Choroid plexus epithelial cell (primary cell): ENCODE results near the gene FYB1.

Source experiments
- DNase-seq: peaks from one replicate; pipeline ENCODE4 v3.0.0-alpha.2; 2010; ENCODE audit warnings: low read depth
- H3K4me3 ChIP-seq: 2 replicates; pipeline ENCODE4 v1.5.1; 2011; ENCODE audit warnings: low read depth, mild to moderate bottlenecking, control low read depth, low read length, moderate library complexity
- TF ChIP-seq, protein P1 (sequence below): conservative IDR thresholded peaks from 2 replicates; pipeline ENCODE4 v1.5.1; 2011; ENCODE audit warnings: low read depth, mild to moderate bottlenecking, control low read depth, inconsistent platforms, low read length, moderate library complexity

The FYB1 gene

GRCh38 chr5:39213447-39214207 lies 5.7 kb downstream of the FYB1 start:
- no peak overlapping the region for H3K4me3 ChIP-seq
- TF ChIP-seq, protein P1, sequence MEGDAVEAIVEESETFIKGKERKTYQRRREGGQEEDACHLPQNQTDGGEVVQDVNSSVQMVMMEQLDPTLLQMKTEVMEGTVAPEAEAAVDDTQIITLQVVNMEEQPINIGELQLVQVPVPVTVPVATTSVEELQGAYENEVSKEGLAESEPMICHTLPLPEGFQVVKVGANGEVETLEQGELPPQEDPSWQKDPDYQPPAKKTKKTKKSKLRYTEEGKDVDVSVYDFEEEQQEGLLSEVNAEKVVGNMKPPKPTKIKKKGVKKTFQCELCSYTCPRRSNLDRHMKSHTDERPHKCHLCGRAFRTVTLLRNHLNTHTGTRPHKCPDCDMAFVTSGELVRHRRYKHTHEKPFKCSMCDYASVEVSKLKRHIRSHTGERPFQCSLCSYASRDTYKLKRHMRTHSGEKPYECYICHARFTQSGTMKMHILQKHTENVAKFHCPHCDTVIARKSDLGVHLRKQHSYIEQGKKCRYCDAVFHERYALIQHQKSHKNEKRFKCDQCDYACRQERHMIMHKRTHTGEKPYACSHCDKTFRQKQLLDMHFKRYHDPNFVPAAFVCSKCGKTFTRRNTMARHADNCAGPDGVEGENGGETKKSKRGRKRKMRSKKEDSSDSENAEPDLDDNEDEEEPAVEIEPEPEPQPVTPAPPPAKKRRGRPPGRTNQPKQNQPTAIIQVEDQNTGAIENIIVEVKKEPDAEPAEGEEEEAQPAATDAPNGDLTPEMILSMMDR, result no peak
- no peak for DNase-seq

GRCh38 chr5:39211773-39212172 lies 7.6 kb downstream of the FYB1 start:
- TF ChIP-seq, protein P1, result no peak
- H3K4me3 ChIP-seq, result no peak overlapping the region
- no peak for DNase-seq

DNA sequence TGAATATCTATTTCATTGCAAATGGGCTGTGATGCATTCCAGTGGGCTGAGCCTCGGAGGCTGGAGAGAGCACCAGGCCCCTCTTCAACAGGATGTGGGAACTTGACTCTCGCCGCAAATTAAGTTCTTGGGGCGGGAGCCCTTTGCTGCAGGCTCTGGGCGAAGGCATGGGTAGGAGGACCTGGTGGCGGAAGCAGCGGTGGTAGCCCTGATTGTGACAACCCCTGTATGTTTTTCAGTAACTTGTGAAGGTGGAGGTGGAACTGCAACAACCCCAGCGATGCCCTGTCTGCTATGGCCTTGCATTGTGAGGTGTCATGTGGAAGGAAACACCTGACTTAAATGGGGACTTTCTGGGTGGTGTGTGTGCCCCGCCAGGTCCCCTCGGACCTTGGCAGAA lies 9.4 kb downstream of the FYB1 start:
- DNase-seq, result no peak
- no peak overlapping the region for H3K4me3 ChIP-seq
- TF ChIP-seq, protein P1, result no peak

DNA sequence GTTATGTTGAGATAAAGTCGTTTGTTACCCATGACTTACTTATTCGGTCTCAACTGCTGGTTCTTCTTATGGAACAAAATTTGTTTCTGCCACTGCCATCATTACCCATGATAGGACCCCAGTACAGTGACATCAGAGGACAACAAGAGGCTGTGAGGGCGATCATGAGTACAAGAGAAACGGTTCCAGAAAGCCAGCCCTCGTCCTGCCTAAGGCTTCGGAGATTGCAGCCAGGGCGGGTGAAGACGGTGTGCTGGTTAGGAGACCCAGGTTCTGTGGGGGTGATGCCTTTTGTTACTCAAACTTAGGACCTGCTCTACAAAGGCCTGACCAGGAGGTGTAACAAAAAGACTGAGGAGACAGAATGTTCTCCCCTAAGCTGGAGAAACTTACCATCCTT lies 10.9 kb downstream of the FYB1 start:
- no peak for DNase-seq
- TF ChIP-seq, protein P1, result no peak
- H3K4me3 ChIP-seq, result no peak overlapping the region

DNA sequence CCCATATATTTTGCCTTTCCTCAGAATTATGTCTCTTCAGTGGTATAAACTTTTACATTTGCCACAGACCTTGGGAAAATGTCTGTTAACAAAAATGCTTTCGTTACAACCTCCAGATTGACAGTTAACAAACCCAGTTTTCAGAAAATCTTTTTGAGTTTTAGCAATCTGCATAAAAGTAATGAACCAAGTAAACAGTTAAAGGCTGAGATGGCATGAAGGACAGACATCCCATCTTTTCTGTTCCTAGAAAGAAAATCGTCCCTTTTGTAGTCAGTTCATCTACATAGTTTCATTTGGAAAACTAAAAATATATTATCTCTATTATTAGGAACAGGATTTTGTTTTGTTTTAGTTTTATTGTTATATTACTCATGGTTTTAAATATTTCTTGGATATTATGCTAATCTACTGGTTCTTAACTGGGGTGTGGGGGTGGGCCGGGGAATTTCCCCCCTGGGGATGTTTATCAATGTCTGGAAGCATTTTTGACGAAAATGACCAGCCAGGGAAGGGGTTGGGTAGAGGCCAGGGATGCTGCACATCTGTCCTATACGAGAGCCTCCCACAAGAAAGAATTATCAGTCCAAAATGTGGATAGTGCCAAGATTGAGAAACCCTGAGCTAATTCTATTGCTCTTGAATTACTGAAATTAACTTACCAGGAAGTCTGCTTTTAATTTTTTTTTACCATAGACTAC lies 11.9 kb downstream of the FYB1 start:
- H3K4me3 ChIP-seq, result no peak overlapping the region
- TF ChIP-seq, protein P1, result no peak

GRCh38 chr5:39206630-39207321 lies 12.6 kb downstream of the FYB1 start:
- no peak overlapping the region for H3K4me3 ChIP-seq
- TF ChIP-seq, protein P1, result no peak
- no peak for DNase-seq

More for the DNA sequence above, 11.9 kb downstream of the FYB1 start:
- DNase-seq, result no peak
